ENCODE measurements around the gene RCAN2. TPM values are rescaled to one million over a fixed set of nuclear protein-coding genes. Genes with fewer than 3 reads are reported as not detected.
A peak's percentile ranks its signal among the peaks of the same experiment; 100 is the strongest.

RCAN2 gene
- total and polyA plus RNA-seq, 2 experiments from 2014 or later, result 6.0 to 9.3 TPM

DNA sequence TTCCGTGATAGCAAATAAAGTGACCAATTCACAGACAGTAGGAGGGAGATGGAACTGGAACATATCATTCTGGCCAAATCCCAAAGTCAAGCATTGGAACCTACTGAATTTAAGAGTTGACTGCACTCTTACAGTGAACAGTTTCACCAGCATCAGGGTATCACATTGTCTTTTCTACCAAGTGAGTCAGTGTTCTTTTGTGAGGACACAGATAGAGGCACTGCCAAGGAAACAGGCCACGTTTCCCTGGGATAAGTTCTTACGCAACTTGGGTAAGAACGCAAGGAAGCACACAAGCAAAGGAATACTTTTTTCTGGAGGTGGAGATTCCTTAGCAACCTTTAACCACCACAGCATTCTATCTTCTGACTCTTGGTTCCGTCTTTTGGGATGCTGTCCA is 291.9 kb downstream of the RCAN2 start (continued):
- TF ChIP-seq, protein P1, sequence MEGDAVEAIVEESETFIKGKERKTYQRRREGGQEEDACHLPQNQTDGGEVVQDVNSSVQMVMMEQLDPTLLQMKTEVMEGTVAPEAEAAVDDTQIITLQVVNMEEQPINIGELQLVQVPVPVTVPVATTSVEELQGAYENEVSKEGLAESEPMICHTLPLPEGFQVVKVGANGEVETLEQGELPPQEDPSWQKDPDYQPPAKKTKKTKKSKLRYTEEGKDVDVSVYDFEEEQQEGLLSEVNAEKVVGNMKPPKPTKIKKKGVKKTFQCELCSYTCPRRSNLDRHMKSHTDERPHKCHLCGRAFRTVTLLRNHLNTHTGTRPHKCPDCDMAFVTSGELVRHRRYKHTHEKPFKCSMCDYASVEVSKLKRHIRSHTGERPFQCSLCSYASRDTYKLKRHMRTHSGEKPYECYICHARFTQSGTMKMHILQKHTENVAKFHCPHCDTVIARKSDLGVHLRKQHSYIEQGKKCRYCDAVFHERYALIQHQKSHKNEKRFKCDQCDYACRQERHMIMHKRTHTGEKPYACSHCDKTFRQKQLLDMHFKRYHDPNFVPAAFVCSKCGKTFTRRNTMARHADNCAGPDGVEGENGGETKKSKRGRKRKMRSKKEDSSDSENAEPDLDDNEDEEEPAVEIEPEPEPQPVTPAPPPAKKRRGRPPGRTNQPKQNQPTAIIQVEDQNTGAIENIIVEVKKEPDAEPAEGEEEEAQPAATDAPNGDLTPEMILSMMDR (conservative IDR thresholded peaks at IDR 0.05; ENCODE audit: low read depth in 2 of 2), result no peak
- no peak for TF ChIP-seq ZNF331 (CRISPR knock-in tag; IDR thresholded peaks at IDR 0.05; ENCODE audit: low read depth)
- TF ChIP-seq CREB1 (CRISPR knock-in tag; IDR thresholded peaks at IDR 0.05; ENCODE audit: low read depth), result no peak

DNA sequence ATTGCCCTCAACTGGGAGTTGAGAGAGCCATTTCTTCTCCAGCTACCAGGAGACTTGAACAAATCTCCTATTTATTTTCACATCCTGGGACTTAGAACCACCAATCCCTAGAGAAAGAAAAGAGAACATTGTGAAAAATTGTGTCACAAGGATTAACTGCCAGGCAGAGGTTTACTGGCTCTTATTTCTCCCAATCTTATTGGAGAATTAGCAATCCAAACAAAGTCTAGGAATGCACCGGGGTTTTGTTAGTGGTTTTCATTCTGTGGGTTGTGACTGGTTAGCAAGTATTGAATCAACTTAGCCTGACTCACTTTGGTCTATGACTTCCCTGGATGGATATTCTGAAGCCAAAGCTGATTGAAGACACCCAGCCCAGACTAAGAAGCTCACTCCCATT is 299.3 kb downstream of the RCAN2 start:
- Histone ChIP-seq H3K79me2 (replicated peaks; ENCODE audit: insufficient read depth) (no peaks in the 10 kb centered on the region), H3K4me2 (no peak overlapping the region), H3K36me3 (ENCODE audit: insufficient read depth) (no peaks in the 10 kb centered on the region), H4K20me1 (replicated peaks; ENCODE audit: insufficient read depth) (no peaks in the 10 kb centered on the region), H3K27ac (ENCODE audit: low read depth) (no peak overlapping the region), H3K4me1 (ENCODE audit: insufficient read depth) (no peaks in the 10 kb centered on the region), H3F3A (replicated peaks; ENCODE audit: low read depth) (no peaks in the 10 kb centered on the region), H3K9me2 (ENCODE audit: insufficient read depth) (peaks cover 10% of the 10 kb centered on the region; the same call in 1 of the 2 replicates), H3K27me3 (ENCODE audit: insufficient read depth) (no peaks in the 10 kb centered on the region), H2AFZ (peak overlapping the region; percentile 39; the same call in 1 of the 2 replicates), H3K4me3 (no peak overlapping the region)
- Mint-ChIP-seq H3K4me1 (0 out of 3 replicates have a peak, but pooled peaks cover under 1% of the 10 kb centered on the region), H3K27me3 (ENCODE audit: insufficient read depth, low read depth, poor library complexity) (no peaks in the 10 kb centered on the region), H3K27ac (no peak overlapping the region), H3K9me3 (no peaks in the 10 kb centered on the region), H3K36me3 (ENCODE audit: low read depth) (no peaks in the 10 kb centered on the region; the same call in 2 of the 3 replicates), H3K4me3 (no peak overlapping the region)
- DNase-seq (ENCODE audit: low spot score) (no peak), ATAC-seq (no peak)
- TF ChIP-seq, protein P2, sequence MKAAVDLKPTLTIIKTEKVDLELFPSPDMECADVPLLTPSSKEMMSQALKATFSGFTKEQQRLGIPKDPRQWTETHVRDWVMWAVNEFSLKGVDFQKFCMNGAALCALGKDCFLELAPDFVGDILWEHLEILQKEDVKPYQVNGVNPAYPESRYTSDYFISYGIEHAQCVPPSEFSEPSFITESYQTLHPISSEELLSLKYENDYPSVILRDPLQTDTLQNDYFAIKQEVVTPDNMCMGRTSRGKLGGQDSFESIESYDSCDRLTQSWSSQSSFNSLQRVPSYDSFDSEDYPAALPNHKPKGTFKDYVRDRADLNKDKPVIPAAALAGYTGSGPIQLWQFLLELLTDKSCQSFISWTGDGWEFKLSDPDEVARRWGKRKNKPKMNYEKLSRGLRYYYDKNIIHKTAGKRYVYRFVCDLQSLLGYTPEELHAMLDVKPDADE (IDR thresholded peaks at IDR 0.05), result no peak
- TF ChIP-seq NANOG (IDR thresholded peaks at IDR 0.05; ENCODE audit: borderline replicate concordance) (no peak), STAT1 (IDR thresholded peaks at IDR 0.05; ENCODE audit: unreplicated experiment) (no peak)

DNA sequence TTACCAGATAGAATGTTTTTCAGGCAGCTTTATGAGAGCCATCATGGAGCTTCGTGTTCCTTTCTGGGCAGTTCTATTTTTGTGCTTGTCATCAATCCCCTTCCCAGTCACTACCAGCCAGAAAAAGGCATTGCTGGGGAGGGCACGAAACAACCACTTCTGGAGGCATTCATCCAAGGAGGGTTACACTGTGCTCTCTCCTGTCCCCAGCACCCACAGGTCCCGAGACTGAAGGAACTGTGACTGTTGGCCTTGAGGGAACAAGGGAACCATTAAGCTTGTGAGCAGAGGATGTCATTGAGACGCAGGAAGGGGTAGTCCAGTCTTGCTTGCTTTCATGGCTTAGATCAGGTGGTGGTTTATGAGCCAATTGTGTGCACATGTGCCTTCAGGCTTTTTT is 300.4 kb downstream of the RCAN2 start:
- H4K20me1 ChIP-seq (replicated peaks; ENCODE audit: insufficient read depth), result no peaks in the 10 kb centered on the region
- H3K27ac ChIP-seq (ENCODE audit: low read depth), result no peak overlapping the region
- no peak for ATAC-seq
- peak overlapping the region; percentile 92 for H2AFZ ChIP-seq
- no peak for DNase-seq (ENCODE audit: low spot score)
- no peaks in the 10 kb centered on the region for H3F3A ChIP-seq (replicated peaks; ENCODE audit: low read depth)
- H3K36me3 ChIP-seq (ENCODE audit: insufficient read depth), result no peaks in the 10 kb centered on the region
- Mint-ChIP-seq H3K9me3 (no peaks in the 10 kb centered on the region), H3K4me3 (no peak overlapping the region), H3K27ac (no peak overlapping the region), H3K27me3 (ENCODE audit: insufficient read depth, low read depth, poor library complexity) (no peaks in the 10 kb centered on the region), H3K36me3 (ENCODE audit: low read depth) (no peaks in the 10 kb centered on the region), H3K4me1 (no peaks in the 10 kb centered on the region)
- no peaks in the 10 kb centered on the region for H3K27me3 ChIP-seq (ENCODE audit: insufficient read depth)
- no peaks in the 10 kb centered on the region for H3K4me1 ChIP-seq (ENCODE audit: insufficient read depth)
- H3K79me2 ChIP-seq (replicated peaks; ENCODE audit: insufficient read depth), result no peaks in the 10 kb centered on the region
- no peak overlapping the region for H3K4me2 ChIP-seq
- H3K4me3 ChIP-seq, result no peak overlapping the region
- peaks cover 1% of the 10 kb centered on the region; the same call in 1 of the 2 replicates for H3K9me2 ChIP-seq (ENCODE audit: insufficient read depth)
- TF ChIP-seq JUNB (IDR thresholded peaks at IDR 0.05; ENCODE audit: unreplicated experiment), result no peak
- no peak for TF ChIP-seq NANOG (IDR thresholded peaks at IDR 0.05; ENCODE audit: borderline replicate concordance)
- TF ChIP-seq, protein P3, sequence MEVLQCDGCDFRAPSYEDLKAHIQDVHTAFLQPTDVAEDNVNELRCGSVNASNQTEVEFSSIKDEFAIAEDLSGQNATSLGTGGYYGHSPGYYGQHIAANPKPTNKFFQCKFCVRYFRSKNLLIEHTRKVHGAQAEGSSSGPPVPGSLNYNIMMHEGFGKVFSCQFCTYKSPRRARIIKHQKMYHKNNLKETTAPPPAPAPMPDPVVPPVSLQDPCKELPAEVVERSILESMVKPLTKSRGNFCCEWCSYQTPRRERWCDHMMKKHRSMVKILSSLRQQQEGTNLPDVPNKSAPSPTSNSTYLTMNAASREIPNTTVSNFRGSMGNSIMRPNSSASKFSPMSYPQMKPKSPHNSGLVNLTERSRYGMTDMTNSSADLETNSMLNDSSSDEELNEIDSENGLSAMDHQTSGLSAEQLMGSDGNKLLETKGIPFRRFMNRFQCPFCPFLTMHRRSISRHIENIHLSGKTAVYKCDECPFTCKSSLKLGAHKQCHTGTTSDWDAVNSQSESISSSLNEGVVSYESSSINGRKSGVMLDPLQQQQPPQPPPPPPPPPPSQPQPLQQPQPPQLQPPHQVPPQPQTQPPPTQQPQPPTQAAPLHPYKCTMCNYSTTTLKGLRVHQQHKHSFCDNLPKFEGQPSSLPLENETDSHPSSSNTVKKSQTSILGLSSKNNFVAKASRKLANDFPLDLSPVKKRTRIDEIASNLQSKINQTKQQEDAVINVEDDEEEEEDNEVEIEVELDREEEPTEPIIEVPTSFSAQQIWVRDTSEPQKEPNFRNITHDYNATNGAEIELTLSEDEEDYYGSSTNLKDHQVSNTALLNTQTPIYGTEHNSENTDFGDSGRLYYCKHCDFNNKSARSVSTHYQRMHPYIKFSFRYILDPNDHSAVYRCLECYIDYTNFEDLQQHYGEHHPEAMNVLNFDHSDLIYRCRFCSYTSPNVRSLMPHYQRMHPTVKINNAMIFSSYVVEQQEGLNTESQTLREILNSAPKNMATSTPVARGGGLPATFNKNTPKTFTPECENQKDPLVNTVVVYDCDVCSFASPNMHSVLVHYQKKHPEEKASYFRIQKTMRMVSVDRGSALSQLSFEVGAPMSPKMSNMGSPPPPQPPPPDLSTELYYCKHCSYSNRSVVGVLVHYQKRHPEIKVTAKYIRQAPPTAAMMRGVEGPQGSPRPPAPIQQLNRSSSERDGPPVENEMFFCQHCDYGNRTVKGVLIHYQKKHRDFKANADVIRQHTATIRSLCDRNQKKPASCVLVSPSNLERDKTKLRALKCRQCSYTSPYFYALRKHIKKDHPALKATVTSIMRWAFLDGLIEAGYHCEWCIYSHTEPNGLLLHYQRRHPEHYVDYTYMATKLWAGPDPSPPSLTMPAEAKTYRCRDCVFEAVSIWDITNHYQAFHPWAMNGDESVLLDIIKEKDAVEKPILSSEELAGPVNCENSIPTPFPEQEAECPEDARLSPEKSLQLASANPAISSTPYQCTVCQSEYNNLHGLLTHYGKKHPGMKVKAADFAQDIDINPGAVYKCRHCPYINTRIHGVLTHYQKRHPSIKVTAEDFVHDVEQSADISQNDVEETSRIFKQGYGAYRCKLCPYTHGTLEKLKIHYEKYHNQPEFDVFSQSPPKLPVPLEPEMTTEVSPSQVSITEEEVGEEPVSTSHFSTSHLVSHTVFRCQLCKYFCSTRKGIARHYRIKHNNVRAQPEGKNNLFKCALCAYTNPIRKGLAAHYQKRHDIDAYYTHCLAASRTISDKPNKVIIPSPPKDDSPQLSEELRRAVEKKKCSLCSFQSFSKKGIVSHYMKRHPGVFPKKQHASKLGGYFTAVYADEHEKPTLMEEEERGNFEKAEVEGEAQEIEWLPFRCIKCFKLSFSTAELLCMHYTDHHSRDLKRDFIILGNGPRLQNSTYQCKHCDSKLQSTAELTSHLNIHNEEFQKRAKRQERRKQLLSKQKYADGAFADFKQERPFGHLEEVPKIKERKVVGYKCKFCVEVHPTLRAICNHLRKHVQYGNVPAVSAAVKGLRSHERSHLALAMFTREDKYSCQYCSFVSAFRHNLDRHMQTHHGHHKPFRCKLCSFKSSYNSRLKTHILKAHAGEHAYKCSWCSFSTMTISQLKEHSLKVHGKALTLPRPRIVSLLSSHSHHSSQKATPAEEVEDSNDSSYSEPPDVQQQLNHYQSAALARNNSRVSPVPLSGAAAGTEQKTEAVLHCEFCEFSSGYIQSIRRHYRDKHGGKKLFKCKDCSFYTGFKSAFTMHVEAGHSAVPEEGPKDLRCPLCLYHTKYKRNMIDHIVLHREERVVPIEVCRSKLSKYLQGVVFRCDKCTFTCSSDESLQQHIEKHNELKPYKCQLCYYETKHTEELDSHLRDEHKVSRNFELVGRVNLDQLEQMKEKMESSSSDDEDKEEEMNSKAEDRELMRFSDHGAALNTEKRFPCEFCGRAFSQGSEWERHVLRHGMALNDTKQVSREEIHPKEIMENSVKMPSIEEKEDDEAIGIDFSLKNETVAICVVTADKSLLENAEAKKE (CRISPR knock-in tag; IDR thresholded peaks at IDR 0.05), result no peak
- TF ChIP-seq, protein P2 (IDR thresholded peaks at IDR 0.05), result no peak
- no peak for TF ChIP-seq CREB1 (CRISPR knock-in tag; IDR thresholded peaks at IDR 0.05; ENCODE audit: low read depth)
